ENCODE results near the gene SLC1A5. TPM values are rescaled to one million over a fixed set of nuclear protein-coding genes. Genes with fewer than 3 reads are reported as not detected.

Gene SLC1A5
- total RNA-seq, 4 donors from 2014 or later: 13.8 to 78.0 (median 32.4) TPM

- intact Hi-C loops (cut with DNase I; ENCODE audit: low total_unique reads): loop anchor here (5.0 kb wide), 1 partner anchor 86 kb away; no protein-coding TSS in a partner anchor
- peaks cover 0 to 4% of the 10 kb centered on the region in 2 donors for H3K4me1 ChIP-seq
- H3K4me3 ChIP-seq: no peak overlapping the region
- H3K27me3 ChIP-seq: no peaks in the 10 kb centered on the region
- no peak for TF ChIP-seq CTCF (IDR thresholded peaks at IDR 0.05)
- no peak for TF ChIP-seq POLR2A (IDR thresholded peaks at IDR 0.05)
- no peaks in the 10 kb centered on the region for H3K36me3 ChIP-seq
- H3K27ac ChIP-seq: peak overlapping the region in 1 of 2 donors; percentile 65
- no peaks in the 10 kb centered on the region for H3K9me3 ChIP-seq
- DNase-seq: no peak
Observed at GRCh38 chr19:46755853-46756543, 32.4 kb downstream of the SLC1A5 start.

- intact Hi-C loops (cut with DNase I; ENCODE audit: low total_unique reads): loop anchor here (5.0 kb wide), 1 partner anchor 87 kb away; no protein-coding TSS in a partner anchor
Observed at GRCh38 chr19:46755077-46755852, 33.1 kb downstream of the SLC1A5 start.

GRCh38 chr19:46753420-46754155, 34.8 kb downstream of the SLC1A5 start:
- TF ChIP-seq CTCF (IDR thresholded peaks at IDR 0.05): peak; percentile 12 to 38 (median 22)
- no peak for TF ChIP-seq POLR2A (IDR thresholded peaks at IDR 0.05)
- Histone ChIP-seq H3K27me3 (no peaks in the 10 kb centered on the region), H3K4me1 (peaks cover 0 to 4% of the 10 kb centered on the region in 2 donors), H3K36me3 (no peaks in the 10 kb centered on the region), H3K9me3 (no peaks in the 10 kb centered on the region), H3K4me3 (no peak overlapping the region), H3K27ac (peak overlapping the region in 1 of 2 donors; percentile 30)
- intact Hi-C loops (cut with DNase I; ENCODE audit: low total_unique reads): no loop called here
- peak in 1 of 2 donors; percentile 67 for DNase-seq

More at GRCh38 chr19:46755077-46755852, 33.1 kb downstream of the SLC1A5 start:
- H3K9me3 ChIP-seq: no peaks in the 10 kb centered on the region
- H3K27ac ChIP-seq: peak overlapping the region in 1 of 2 donors; percentile 65
- H3K4me3 ChIP-seq: no peak overlapping the region
- no peaks in the 10 kb centered on the region for H3K36me3 ChIP-seq
- no peak for TF ChIP-seq CTCF (IDR thresholded peaks at IDR 0.05)
- TF ChIP-seq POLR2A (IDR thresholded peaks at IDR 0.05): no peak
- H3K4me1 ChIP-seq: peaks cover 0 to 4% of the 10 kb centered on the region in 2 donors
- DNase-seq: peak in 1 of 2 donors; percentile 52
- no peaks in the 10 kb centered on the region for H3K27me3 ChIP-seq

- H3K27me3 ChIP-seq: no peaks in the 10 kb centered on the region
- no peaks in the 10 kb centered on the region for H3K9me3 ChIP-seq
- intact Hi-C loops (cut with DNase I; ENCODE audit: low total_unique reads): no loop called here
- no peak for TF ChIP-seq POLR2A (IDR thresholded peaks at IDR 0.05)
- peak; percentile 18 to 67 (median 47) for TF ChIP-seq CTCF (IDR thresholded peaks at IDR 0.05)
- DNase-seq: peak in 1 of 2 donors; percentile 57
- H3K27ac ChIP-seq: no peak overlapping the region
- H3K4me3 ChIP-seq: no peak overlapping the region
- H3K4me1 ChIP-seq: peaks cover 0 to 6% of the 10 kb centered on the region in 2 donors
- H3K36me3 ChIP-seq: no peaks in the 10 kb centered on the region
Observed at GRCh38 chr19:46748325-46749109, 39.9 kb downstream of the SLC1A5 start.

Data from uterus (tissue), 4 donors.